SK-N-SH (cell line): ENCODE data around the gene HHATL. TPM values are rescaled to one million over a fixed set of nuclear protein-coding genes. Genes with fewer than 3 reads are reported as not detected.

Source experiments
- CTCF ChIA-PET: fragments of 300-600, 350-600 bp; formaldehyde crosslinking; extraction: SDS; loops from one replicate; lab custom pipeline; 2021; lab: Yijun Ruan, JAX
- POLR2A ChIA-PET: fragments of 350-600 bp; sonication (Branson Sonifier 250); formaldehyde crosslinking; extraction: SDS; loops from one replicate; lab custom pipeline; 2020; ENCODE audit warnings: antibody characterized with exemption, inconsistent platforms; lab: Yijun Ruan, JAX
- DNase-seq: peaks from one replicate; pipeline ENCODE4 v3.0.0; 2012
- H2AFZ ChIP-seq: fragments of 200-600 bp; sonication (generic); 2 replicates; pipeline ENCODE4 v1.8.1; 2016; ENCODE audit warnings: antibody characterized with exemption, mild to moderate bottlenecking, low read depth
- H3F3A ChIP-seq: fragments of 200-600 bp; sonication (generic); replicated peaks from 2 replicates; pipeline ENCODE3; 2016; ENCODE audit warnings: antibody characterized with exemption, mild to moderate bottlenecking; ENCODE audit not compliant: insufficient read depth
- H3K27ac ChIP-seq, 2 experiments: fragments of 200-500 bp in 1 of 2; fragments of 200-600 bp in 1 of 2; sonication (Bioruptor generic) in 1 of 2; sonication (generic), shearing (Covaris generic) in 1 of 2; 2 replicates each; pipeline versions ENCODE4 v1.5.1 to v1.6.1; 2014 to 2016; ENCODE audit warnings: low read depth in 2 of 2, inconsistent platforms in 1 of 2, low read length in 1 of 2, mild to moderate bottlenecking in 1 of 2, mixed read lengths in 1 of 2
- H3K27me3 ChIP-seq: fragments of 200-600 bp; sonication (generic), shearing (Covaris generic); 2 replicates; pipeline ENCODE4 v1.6.1; 2016; ENCODE audit warnings: mixed run types; ENCODE audit not compliant: insufficient read depth
- H3K36me3 ChIP-seq, 2 experiments: fragments of 200-500 bp in 1 of 2; fragments of 200-600 bp in 1 of 2; sonication (Bioruptor generic) in 1 of 2; sonication (generic) in 1 of 2; replicated peaks in 1 of 2; 2 replicates each; pipeline versions ENCODE3 to v1.5.1; 2014 to 2016; ENCODE audit warnings: low read length in 1 of 2, mild to moderate bottlenecking in 1 of 2; ENCODE audit not compliant: insufficient read depth in 2 of 2, control insufficient read depth in 1 of 2
- H3K4me1 ChIP-seq, 2 experiments: fragments of 200-500 bp in 1 of 2; fragments of 200-600 bp in 1 of 2; sonication (Bioruptor generic) in 1 of 2; sonication (generic), shearing (Covaris generic) in 1 of 2; 2 replicates each; pipeline versions ENCODE4 v1.5.1 to v1.6.1; 2014 to 2016; ENCODE audit warnings: low read depth in 1 of 2, low read length in 1 of 2, mixed run types in 1 of 2; ENCODE audit not compliant: insufficient read depth in 2 of 2, control insufficient read depth in 1 of 2
- H3K4me2 ChIP-seq: fragments of 200-600 bp; sonication (generic), shearing (Covaris generic); 2 replicates; pipeline ENCODE4 v1.6.1; 2017; ENCODE audit warnings: mixed run types
- H3K4me3 ChIP-seq, 2 experiments: fragments of 200-500 bp in 1 of 2; fragments of 200-600 bp in 1 of 2; sonication (Bioruptor generic) in 1 of 2; sonication (generic), shearing (Covaris generic) in 1 of 2; 2 replicates each; pipeline versions ENCODE4 v1.5.1 to v1.8.1; 2014 to 2016; ENCODE audit warnings: low read depth in 2 of 2, inconsistent platforms in 1 of 2, low read length in 1 of 2, mild to moderate bottlenecking in 1 of 2, mixed read lengths in 1 of 2, moderate library complexity in 1 of 2
- H3K79me2 ChIP-seq: fragments of 200-600 bp; sonication (generic); 2 replicates; pipeline ENCODE4 v1.8.1; 2017; ENCODE audit warnings: mild to moderate bottlenecking; ENCODE audit not compliant: insufficient read depth
- H3K9ac ChIP-seq: fragments of 200-600 bp; sonication (generic); 2 replicates; pipeline ENCODE4 v1.6.1; 2017; ENCODE audit warnings: mixed run types
- H3K9me2 ChIP-seq: fragments of 200-600 bp; sonication (generic); 2 replicates; pipeline ENCODE4 v1.6.1; 2017; ENCODE audit warnings: mixed run types
- H3K9me3 ChIP-seq: fragments of 200-600 bp; sonication (generic); 2 replicates; pipeline ENCODE4 v1.6.1; 2017; ENCODE audit warnings: mixed run types, mild to moderate bottlenecking, moderate library complexity
- H4K20me1 ChIP-seq: fragments of 200-600 bp; sonication (generic); 2 replicates; pipeline ENCODE4 v1.6.1; 2017; ENCODE audit warnings: mild to moderate bottlenecking, mixed run types; ENCODE audit not compliant: insufficient read depth
- CTCF ChIP-seq: fragments of 200-600 bp; sonication (generic); IDR thresholded peaks from 2 replicates; pipeline ENCODE4 v1.6.1; 2017; ENCODE audit warnings: antibody characterized with exemption, mild to moderate bottlenecking, moderate library complexity
- EZH2phosphoT487 ChIP-seq: fragments of 200-600 bp; sonication (generic); IDR thresholded peaks from 2 replicates; pipeline ENCODE4 v1.6.1; 2017; ENCODE audit warnings: low read depth, mixed run types, mild to moderate bottlenecking, antibody characterized with exemption, moderate library complexity, borderline replicate concordance
- FOXJ3 ChIP-seq: sonication (generic); formaldehyde crosslinking; IDR thresholded peaks from 2 replicates; pipeline ENCODE4 v1.5.1; 2020; ENCODE audit warnings: mild to moderate bottlenecking, missing genetic modification reagents
- FOXM1 ChIP-seq: IDR thresholded peaks from 2 replicates; pipeline ENCODE4 v1.4.0; 2012; ENCODE audit warnings: low read depth, mild to moderate bottlenecking
- GATA2 ChIP-seq: sonication (generic); formaldehyde crosslinking; IDR thresholded peaks from 2 replicates; pipeline ENCODE4 v1.5.0; 2020; ENCODE audit warnings: mild to moderate bottlenecking, missing genetic modification reagents
- JUND ChIP-seq: IDR thresholded peaks from 2 replicates; pipeline ENCODE4 v1.4.0; 2012
- MAX ChIP-seq: IDR thresholded peaks from 2 replicates; pipeline ENCODE4 v1.4.0; 2012; ENCODE audit warnings: low read depth
- NFIC ChIP-seq: IDR thresholded peaks from 2 replicates; pipeline ENCODE4 v1.4.0; 2012; ENCODE audit warnings: borderline replicate concordance
- PBX3 ChIP-seq: IDR thresholded peaks from 2 replicates; pipeline ENCODE4; 2012
- POLR2AphosphoS5 ChIP-seq: IDR thresholded peaks from 2 replicates; pipeline ENCODE4 v1.6.1; 2012; ENCODE audit warnings: low read depth, low read length
- RCOR1 ChIP-seq: fragments of 150-350 bp; IDR thresholded peaks from 2 replicates; pipeline ENCODE4 v1.6.1; 2017; ENCODE audit warnings: antibody characterized with exemption, low read length
- REST ChIP-seq: IDR thresholded peaks from 2 replicates; pipeline ENCODE4 v1.6.1; 2012; ENCODE audit warnings: mild to moderate bottlenecking, low read depth, low read length, moderate library complexity
- RFX5 ChIP-seq: IDR thresholded peaks from 2 replicates; pipeline ENCODE4 v1.6.1; 2012; ENCODE audit warnings: mild to moderate bottlenecking, improper control_type of control experiment, low read length
- RXRA ChIP-seq: IDR thresholded peaks from 2 replicates; pipeline ENCODE4 v1.4.0; 2012; ENCODE audit warnings: low read depth, mild to moderate bottlenecking, borderline replicate concordance
- SIN3A ChIP-seq: IDR thresholded peaks from 2 replicates; pipeline ENCODE4 v1.6.1; 2012; ENCODE audit warnings: low read depth, mild to moderate bottlenecking, low read length, moderate library complexity, borderline replicate concordance
- SMC3 ChIP-seq: IDR thresholded peaks from 2 replicates; pipeline ENCODE4 v1.6.1; 2012; ENCODE audit warnings: low read depth, low read length, improper control_type of control experiment
- TCF12 ChIP-seq: IDR thresholded peaks from 2 replicates; pipeline ENCODE4 v1.4.0; 2012
- TEAD4 ChIP-seq: IDR thresholded peaks from 2 replicates; pipeline ENCODE4 v1.4.0; 2012; ENCODE audit warnings: mild to moderate bottlenecking, borderline replicate concordance; ENCODE audit not compliant: insufficient read depth
- YY1 ChIP-seq: IDR thresholded peaks from 2 replicates; pipeline ENCODE4 v1.4.0; 2012; ENCODE audit warnings: low read depth, mild to moderate bottlenecking
- WGBS: methylation state at CpG from one replicate; pipeline ENCODE4 v1.1.6; 2017; ENCODE audit warnings: low lambda C conversion rate; 5-methylcytosine and 5-hydroxymethylcytosine counted together
- polyA plus RNA-seq, 3 experiments: library from polyadenylated mRNA; depleted of rRNA; stranded (reverse); fragments of >200 nt; gene quantifications; 2 replicates each; pipeline ENCODE4 v1.2.3, GENCODE V29; 2012

Gene HHATL
- polyA plus RNA-seq, 1 of the 3 experiments (the other 2 are of a cell fraction), result not detected

GRCh38 chr3:42680271-42680670 is 22.3 kb downstream of the HHATL start (continued):
- TF ChIP-seq CTCF, result no peak
- TF ChIP-seq GATA2 (CRISPR knock-in tag), result no peak
- no peak for TF ChIP-seq NFIC
- TF ChIP-seq TCF12, result no peak

- H3K4me2 ChIP-seq, result no peak overlapping the region
- H2AFZ ChIP-seq, result no peak overlapping the region
- no peaks in the 10 kb centered on the region for H3K9me3 ChIP-seq
- no peak for TF ChIP-seq TEAD4
- no peak for TF ChIP-seq MAX
- TF ChIP-seq YY1, result no peak
- no peak for TF ChIP-seq TCF12
- no peak for TF ChIP-seq NFIC
- no peak for TF ChIP-seq SMC3
- TF ChIP-seq PBX3, result no peak
- no peak for TF ChIP-seq GATA2 (CRISPR knock-in tag)
- no peak for TF ChIP-seq POLR2AphosphoS5
- no peak for TF ChIP-seq FOXM1
- TF ChIP-seq EZH2phosphoT487, result no peak
- no peak for TF ChIP-seq RXRA
- no peak for TF ChIP-seq REST
- no peak for TF ChIP-seq RCOR1
- TF ChIP-seq JUND, result no peak
- TF ChIP-seq FOXJ3, result no peak
- no peak for TF ChIP-seq RFX5
- no peak for TF ChIP-seq SIN3A
- CTCF ChIA-PET, result no interaction called here
- no peaks in the 10 kb centered on the region for H4K20me1 ChIP-seq
- no peak overlapping the region for H3K4me3 ChIP-seq
- no peaks in the 10 kb centered on the region for H3K9me2 ChIP-seq
- H3K36me3 ChIP-seq, result no peaks in the 10 kb centered on the region
- WGBS, result 14% methylated on average over 2 of the region's 2 CpGs
- H3K9ac ChIP-seq, result no peak overlapping the region
- H3F3A ChIP-seq, result no peaks in the 10 kb centered on the region
- POLR2A ChIA-PET, result no interaction called here
- no peak for DNase-seq
- no peaks in the 10 kb centered on the region for H3K4me1 ChIP-seq
- no peak overlapping the region for H3K27ac ChIP-seq
- no peaks in the 10 kb centered on the region; the same call in 1 of the 2 replicates for H3K27me3 ChIP-seq
- H3K79me2 ChIP-seq, result no peaks in the 10 kb centered on the region
Observed at GRCh38 chr3:42678447-42678846, 24.2 kb downstream of the HHATL start.
